HG03354 (cell line): ENCODE data around the gene RRP1.

Experiments used
- ATAC-seq: cut with Tn5 transposase; IDR thresholded peaks from one replicate; pipeline ENCODE4 v1.9.1; 2021; ENCODE audit warnings: mild to moderate bottlenecking; ENCODE audit not compliant: unreplicated experiment, poor library complexity, severe bottlenecking

RRP1 gene

GRCh38 chr21:43772425-43772821 lies 17.0 kb upstream of the RRP1 start:
- ATAC-seq: no peak

GRCh38 chr21:43774163-43774562 lies 15.2 kb upstream of the RRP1 start:
- no peak for ATAC-seq

DNA sequence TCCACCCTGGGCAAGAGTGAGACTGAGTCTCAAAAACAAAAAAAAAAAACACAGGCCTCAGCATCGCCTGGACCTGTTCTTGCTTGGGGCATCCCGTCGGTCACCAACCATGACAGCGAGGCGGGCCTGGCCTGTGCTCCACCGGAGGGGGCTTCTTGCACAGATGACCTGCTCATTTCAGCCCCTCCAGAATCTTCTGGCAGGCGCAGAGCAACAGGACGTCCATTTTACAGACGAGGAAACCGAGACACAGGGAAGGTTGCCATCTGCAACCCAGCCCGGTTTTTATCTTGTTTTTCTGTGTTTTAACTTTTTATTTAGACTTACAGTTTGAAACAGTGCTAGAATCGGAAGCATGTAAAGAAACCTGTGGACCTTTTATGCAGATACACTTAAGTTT lies 14.2 kb upstream of the RRP1 start:
- ATAC-seq: no peak

GRCh38 chr21:43775795-43776430 lies 13.5 kb upstream of the RRP1 start, which contains the start of gene CSTB:
Gene CSTB (minus strand): TSS chr21:43776308. CDS start chr21:43776269, 39 bp downstream.
- ATAC-seq: peak; percentile 66

DNA sequence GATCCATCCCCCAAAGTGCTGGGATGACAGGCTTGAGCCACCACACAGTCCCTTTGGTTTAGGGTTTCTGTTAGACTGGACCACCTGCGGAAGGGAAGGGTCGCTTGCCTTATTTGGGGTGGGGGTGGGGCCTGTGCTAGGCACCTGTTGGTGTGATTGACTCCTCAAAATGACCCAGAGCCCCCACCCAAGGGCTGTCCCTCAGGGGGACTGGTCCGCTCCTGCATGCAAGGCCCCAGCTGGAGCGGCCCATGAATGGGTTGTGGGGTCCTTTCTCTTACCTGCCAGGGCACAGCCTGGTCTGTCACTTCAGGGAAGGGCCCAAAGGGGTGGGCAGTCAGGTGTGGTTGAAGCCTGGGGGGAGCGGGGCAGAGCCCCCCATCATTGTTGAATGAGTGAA lies 11.4 kb upstream of the RRP1 start:
- ATAC-seq: no peak

DNA sequence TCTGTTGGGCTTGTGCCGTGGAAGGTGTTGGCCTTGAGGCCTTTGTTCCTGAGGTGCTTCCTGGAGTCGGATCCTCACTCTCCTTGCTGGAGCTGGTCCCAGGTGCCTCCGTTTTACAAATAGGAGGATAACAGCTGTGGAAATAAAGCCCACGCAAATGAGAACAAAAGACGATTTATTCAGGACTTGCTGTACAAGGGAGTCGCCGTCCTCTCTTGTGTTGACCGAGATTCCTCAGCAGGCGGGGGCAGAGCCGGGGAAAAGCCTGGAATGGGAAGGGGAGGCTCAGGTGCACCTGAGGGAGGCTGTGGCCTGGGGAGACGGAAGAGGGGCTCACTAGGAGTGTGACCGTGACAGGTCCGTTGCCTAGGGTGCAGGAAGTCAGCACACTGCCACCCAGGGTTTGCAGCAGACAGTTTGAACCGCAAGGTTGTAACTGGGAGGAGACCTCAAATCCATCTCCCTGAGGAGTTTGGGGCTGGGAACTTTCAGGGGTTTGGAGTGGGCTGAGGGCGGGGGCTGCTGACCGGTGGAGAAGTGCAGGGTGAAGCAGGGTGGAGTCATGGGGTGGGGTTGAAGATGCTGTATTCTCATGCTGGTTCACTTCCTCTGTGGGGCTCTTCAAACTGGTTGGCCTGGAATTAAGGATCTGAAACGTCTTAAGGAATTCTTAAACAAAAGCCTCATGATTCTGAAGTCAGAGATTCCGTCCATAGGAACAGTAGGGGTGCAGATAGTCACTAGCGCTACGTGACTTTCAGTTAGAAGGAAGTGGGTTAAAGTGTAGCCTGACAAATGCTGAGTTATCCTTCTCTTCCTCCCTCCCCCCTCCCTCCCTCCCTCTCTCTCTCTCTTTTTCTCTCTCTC lies 10.7 kb upstream of the RRP1 start:
- ATAC-seq: no peak

DNA sequence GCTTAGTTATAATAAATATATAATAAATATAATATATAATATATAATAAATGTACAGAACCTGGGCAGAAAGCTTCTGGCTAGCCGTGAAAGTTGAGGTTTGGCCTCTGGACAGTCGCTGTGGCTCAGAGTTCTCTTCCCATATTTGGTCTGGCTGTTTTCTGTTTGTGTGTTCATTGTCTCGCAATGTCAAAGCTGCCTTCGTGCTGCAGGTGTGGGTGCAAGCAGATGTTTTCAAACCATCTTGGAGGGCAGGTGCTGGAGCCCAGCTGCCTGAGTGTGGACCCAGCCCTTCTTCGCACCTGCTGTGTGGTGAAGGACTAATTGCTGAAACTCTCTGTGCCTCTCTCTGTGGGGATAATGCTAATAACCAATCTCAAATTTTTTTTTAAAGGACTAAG lies 9.7 kb upstream of the RRP1 start:
- no peak for ATAC-seq

GRCh38 chr21:43781846-43782245 lies 7.5 kb upstream of the RRP1 start:
- no peak for ATAC-seq

GRCh38 chr21:43782431-43783097 lies 6.8 kb upstream of the RRP1 start:
- ATAC-seq: no peak

- ATAC-seq: no peak
These were observed 6.2 kb upstream of the RRP1 start for GRCh38 chr21:43783098-43783700.

- no peak for ATAC-seq
These were observed 4.2 kb upstream of the RRP1 start for GRCh38 chr21:43785134-43785533.

- ATAC-seq: no peak
These were observed 3.0 kb upstream of the RRP1 start for GRCh38 chr21:43786300-43786806.

- no peak for ATAC-seq
These were observed 2.5 kb upstream of the RRP1 start for GRCh38 chr21:43786807-43787440.

- ATAC-seq: no peak
These were observed 690 bp downstream of the RRP1 start for GRCh38 chr21:43790010-43790524.

GRCh38 chr21:43792406-43792805 lies 3.0 kb downstream of the RRP1 start:
- no peak for ATAC-seq

DNA sequence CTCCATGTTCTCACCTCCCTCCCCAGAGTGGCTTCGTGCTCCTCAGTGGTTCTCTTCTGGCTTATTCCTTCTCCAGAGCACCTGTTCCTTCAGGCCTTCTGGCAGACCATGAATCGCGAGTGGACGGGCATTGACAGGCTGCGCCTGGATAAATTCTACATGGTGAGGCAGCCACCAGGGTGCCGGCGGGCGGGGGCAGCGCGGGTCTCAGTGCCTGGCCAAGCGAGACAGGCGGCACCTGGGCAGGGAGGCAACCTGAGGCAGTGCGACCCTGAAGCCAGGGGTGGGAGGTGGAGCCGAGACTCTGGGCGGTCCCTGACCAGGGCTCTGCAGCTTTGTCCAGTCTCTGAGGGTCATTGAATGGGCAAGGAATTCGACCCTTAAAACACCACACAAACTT lies 3.9 kb downstream of the RRP1 start:
- ATAC-seq: no peak

DNA sequence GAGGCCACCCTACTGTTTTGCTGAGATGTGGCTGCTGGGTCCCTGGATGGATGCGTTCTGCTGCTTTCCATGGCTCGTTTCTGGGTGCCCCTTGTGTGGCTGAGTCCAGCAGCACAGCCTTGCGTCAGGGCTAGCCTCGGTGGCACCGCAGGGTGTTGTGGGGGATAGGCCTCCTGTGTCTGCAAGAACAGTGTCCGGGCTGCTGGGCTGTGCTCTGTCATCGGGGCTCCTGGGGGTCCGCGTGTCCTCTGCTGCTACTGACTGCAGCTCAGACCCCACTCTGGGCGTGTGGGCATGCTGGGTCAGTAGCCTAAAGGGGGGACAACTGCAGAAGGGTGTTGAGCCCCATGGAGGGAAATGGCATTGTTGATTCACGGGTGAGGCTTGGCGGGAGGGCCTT lies 4.9 kb downstream of the RRP1 start:
- no peak for ATAC-seq

DNA sequence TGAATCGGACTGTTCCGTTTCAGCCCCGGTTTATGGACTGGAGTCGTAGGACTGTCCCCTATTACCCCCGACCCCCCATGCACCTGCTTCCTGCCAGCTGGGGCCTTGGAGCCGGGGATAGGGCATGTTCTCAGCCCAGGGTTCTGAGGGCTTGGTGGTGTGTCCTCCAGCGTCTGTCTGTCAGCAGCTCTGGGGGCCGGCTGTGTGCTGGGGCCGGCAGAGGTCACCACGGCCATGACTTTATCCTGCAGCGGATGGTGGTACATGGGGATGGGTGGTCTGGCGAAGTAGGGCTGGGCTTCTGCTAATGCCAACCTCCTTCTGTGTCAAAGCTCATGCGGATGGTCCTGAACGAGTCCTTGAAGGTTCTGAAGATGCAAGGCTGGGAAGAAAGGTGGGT lies 5.5 kb downstream of the RRP1 start:
- no peak for ATAC-seq

DNA sequence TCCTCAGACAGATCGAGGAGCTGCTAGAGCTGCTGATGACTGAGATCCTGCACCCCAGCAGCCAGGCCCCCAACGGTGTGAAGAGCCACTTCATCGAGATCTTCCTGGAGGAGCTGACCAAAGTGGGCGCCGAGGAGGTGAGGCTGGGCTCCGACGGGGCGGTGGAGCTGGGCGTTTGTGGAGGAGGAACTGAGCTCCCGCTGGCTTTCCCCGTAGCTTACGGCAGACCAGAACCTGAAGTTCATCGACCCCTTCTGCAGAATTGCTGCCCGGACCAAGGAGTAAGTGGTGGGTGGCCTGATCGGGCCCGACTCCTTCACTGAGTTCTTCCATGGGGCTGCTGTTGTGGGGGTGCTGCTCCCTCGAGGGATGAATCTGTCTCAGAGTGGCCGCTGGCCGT lies 8.0 kb downstream of the RRP1 start:
- ATAC-seq: no peak
